HG03521 (cell line): ENCODE results near the gene ARHGAP42.
"Not testable (repeated sequence)": the region's sequence is repeated elsewhere in the genome, so short reads cannot be mapped to it uniquely, and the experiment has no call there.

Source experiments
- ATAC-seq: cut with Tn5 transposase; IDR thresholded peaks from one replicate; pipeline ENCODE4 v1.9.1; 2021; ENCODE audit warnings: mild to moderate bottlenecking, moderate library complexity; ENCODE audit not compliant: unreplicated experiment

ARHGAP42 gene

DNA sequence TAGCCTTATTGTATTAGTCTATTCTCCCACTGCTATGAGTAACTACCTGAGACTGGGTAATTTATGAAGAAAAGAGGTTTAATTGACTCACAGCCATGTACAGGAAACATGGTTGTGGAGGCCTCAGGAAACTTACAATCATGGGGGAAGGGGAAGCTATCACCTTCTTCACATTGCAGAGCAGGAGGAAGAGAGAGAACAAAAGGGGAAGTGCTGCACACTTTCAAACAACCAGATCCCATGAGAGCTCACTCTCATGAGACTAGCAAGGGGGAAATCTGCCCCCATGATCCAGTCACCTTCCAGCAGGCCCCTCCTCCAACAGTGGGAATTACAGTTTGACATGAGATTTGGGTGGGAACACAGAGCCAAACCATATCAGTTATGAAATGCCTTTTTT, 179.4 kb downstream of the ARHGAP42 start:
- ATAC-seq, result no peak

DNA sequence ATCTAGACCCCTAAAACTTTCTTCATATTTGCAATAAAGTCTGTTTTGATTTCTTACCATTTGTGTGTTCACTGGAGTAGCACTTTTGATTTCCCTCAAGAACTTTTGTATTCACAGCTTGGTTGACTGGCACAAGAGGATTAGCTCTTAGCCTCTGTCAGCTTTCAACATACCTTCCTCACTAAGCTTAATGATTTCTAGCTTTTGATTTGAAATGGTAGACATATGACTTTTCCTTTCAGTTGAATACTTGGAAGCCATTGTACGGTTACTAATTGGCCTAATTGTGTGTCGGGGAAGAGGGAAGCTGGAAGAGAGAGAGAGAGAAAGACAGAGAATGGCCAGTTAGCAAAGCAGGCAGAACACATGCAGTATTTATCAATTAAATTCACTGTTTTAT, 180.5 kb downstream of the ARHGAP42 start:
- no peak for ATAC-seq

DNA sequence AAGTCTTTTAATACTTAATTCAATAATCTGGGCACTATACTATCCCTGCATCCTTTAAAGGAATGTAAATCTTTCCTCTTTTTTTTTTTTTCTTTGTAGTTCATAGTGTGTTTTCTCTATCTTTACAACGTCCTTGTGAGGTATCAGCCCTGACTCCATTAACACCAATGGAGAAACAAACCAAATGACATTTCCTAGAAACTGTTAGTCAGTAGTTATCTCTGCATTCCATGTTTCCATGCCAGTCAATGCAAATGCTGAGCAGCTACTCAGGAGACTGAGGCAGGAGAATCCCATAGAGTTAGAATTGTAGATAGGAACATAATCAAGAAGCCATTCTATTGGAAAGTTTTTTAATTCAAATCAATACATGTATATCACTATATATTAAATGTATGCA, 182.2 kb downstream of the ARHGAP42 start:
- no peak for ATAC-seq

DNA sequence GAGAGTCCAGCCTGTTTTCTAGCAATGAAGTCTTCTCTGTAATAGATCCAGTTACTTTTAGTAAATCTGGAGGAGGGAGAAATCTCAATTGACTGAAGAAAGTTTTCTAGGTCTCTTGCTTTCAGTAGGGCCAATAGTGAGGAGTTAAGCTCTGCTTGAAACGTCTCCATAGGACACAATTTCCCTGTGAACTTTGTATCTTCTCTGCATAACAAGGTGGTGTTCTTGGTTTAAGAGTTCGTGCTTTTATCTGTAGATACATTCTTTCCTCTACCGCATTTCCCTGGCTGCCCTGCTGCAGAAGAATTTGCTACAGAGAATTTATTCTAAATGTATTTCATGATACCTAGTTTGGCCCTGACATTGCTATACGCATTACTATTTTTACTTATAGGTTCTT, 183.1 kb downstream of the ARHGAP42 start:
- no peak for ATAC-seq

GRCh38 chr11:100872951-100873740, 186.1 kb downstream of the ARHGAP42 start:
- ATAC-seq, result no peak

- ATAC-seq, result no peak
These were observed 187.1 kb downstream of the ARHGAP42 start for GRCh38 chr11:100874203-100874602.

DNA sequence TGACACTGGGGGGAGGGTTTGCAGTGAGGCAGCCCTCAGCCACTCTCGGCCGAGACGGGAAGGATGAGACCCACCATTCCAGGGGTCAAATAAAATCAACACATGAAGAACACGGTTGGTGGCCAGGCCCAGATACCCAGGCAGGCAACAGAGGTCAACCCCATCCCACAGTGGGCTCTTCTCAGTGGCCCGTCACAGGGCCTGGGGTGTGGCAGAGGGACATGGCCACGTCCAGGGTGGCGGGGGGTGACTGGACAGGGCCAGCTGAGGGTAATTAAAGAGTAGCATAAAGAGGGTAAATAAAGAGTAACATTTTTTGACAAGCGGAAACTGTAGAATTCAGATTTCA, 188.4 kb downstream of the ARHGAP42 start:
- ATAC-seq, result no peak

GRCh38 chr11:100876815-100877520, 189.9 kb downstream of the ARHGAP42 start:
- peak; percentile 79 for ATAC-seq

DNA sequence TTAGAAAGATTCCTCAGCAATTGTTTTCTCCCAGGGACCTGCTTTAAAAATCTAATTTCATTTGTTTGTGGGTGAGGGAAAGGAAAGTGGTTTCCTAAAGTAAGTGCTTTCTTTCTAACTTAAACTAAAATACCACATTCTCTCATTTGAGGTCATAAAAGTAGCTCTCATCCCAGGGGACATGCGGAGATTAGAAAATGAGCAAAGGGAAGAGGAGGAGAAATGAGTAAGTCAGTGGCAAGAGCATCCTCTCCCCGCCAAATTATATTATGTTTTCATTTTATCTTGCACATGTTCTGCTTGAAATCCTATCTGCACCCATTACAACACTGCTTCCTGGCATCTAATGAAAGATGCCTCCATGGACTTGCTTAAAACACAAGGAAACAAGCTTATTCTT, 191.4 kb downstream of the ARHGAP42 start:
- ATAC-seq, result no peak

DNA sequence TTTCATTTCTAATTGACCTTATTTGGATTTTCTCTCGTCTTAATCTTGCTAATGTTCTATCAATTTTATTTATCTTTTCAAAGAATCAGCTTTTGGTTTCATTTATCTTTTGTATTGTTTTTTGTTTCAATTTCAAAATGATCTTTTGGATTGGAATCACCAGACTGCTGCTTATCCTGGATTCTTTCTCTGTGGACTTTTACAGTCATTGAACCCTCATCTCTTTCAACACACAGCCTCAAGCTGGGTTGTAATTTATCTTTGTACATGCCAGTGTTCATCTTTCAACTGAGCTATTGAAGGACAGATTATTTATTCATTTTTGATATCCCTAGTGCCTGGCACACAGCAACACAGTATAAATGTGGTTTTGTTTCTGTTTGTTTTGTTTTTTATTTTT, 195.9 kb downstream of the ARHGAP42 start:
- ATAC-seq, result no peak

DNA sequence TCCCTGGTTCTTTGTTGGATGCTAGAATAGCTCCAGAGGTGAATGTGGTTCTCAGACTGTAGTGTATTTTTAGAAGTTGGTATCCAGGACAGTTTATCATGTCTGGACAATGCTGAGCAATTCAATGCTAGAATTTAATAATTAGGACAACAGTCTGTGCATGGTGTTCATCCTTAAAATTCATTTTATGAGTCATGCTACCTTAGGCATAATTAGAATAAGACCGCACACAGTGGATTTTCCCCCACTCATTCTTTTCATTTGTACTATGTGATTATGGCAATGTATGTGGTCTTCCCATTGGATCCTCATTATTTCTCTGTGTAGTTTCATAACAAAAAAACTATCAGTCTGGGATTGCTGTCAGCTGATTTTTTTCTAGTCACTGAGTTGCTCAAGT, 196.7 kb downstream of the ARHGAP42 start:
- no peak for ATAC-seq

DNA sequence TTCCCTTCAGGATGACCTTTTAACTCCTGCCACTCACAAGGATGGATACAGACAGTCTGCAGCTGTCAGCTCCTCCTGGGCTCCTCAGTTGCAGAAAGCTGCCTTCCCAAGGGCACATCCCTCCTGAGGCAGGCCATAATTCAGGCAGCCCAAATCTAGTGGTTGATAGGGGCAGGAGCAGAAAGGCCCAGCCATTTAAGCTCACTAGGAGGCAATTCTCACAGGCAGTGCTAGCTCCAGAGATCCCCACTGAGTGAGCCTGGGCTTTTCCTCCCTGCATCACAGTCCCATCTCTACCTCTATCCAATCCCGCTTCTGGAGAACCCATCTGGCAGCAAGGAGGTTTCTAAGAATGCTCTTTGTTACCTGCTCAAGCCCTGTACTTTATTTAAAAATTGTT, 200.6 kb downstream of the ARHGAP42 start:
- no peak for ATAC-seq

GRCh38 chr11:100888836-100889235, 201.7 kb downstream of the ARHGAP42 start:
- ATAC-seq, result no peak

DNA sequence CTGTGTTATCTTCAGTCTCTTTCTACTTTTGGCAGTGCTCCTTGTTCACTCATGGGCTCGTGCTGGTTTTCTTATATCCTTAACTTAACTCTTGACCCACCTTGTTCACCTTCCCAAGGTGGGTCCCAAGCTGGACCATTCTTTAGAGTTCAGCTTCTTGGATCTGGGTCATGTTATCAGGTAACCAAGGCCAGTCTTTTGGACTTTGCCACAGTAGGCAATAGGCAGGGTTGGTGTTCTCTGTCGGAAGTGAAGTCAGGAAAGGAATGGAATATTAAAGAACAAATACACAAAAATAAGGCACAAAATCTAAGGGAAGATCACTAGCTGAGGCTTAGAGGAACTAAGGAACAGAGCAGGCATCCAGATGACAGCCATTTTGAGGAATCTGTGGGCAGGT, 202.7 kb downstream of the ARHGAP42 start:
- no peak for ATAC-seq

DNA sequence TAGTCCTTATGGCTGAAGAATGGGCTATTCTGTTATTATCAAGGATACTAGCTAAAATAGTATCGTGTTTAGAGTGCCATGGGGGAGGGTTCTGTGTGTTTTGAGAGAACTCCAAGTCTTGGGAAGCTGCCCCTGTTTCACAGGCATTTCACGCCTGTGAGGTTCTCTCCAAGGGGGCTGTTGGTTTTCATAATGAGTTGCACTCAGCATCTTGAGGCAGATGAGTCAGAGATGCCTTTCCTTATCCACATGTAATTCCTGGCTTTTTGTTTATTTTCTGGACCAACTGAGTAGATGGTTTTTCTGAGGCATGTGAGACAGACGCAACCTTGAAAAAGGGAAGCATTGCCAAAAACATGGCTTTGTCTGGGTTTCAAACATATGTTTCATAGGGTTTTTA, 203.7 kb downstream of the ARHGAP42 start:
- ATAC-seq, result no peak

GRCh38 chr11:100892886-100893285, 205.8 kb downstream of the ARHGAP42 start:
- no peak for ATAC-seq

DNA sequence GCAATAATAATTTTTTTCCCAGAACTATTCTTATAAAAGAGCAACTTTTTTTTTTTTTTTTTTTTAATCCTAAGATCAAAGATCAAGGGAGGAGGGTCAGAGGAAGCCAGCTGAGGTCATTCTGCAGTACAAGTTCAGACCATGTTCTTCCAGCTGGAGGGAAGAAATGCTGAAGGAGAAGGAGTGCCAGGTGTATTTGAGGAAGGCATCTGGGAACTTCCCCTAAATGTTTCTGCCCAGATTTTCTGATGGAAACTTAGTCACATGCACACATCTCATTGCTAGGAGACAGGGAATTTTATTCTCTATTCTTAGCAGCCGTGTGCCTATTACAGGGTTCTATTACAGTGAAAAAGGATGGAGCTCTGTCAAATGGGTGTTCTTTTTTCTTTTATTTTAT, 208.4 kb downstream of the ARHGAP42 start:
- ATAC-seq, result no peak

GRCh38 chr11:100895976-100896375, 208.9 kb downstream of the ARHGAP42 start:
- not testable (repeated sequence) for ATAC-seq

- not testable (repeated sequence) for ATAC-seq
These were observed 214.4 kb downstream of the ARHGAP42 start for GRCh38 chr11:100901471-100901870.

DNA sequence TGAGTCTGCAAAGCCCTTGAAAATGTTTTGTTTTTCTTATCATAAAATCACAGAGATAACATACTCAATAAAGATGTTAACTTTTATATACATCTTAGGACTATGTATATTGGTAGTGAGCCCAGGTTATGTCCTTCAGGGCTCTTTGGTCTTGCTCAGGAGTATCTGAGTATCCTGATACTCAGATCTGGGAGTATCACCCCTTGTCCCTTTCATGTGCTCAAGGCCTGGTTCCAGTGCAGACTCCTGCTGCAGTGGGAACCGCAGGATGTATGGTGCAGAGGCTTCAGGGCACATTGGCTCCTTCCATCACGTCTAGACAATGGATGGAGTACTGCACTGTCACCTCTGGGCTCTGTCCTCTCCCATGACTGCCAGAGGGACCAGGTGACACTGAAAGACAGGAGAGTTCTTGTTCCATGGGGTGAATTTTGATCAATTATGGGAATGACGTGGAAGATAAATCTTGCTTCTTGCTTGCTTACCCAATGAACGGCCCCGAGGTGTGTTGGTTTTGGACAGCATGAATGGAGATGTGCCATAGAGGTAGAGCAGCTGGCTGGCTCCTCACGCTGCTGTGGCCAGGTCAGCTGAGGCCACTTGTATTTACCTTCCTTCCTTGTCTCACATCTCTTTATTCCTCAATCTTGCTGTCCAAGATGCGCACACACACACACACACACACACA, 215.5 kb downstream of the ARHGAP42 start:
- no peak for ATAC-seq

DNA sequence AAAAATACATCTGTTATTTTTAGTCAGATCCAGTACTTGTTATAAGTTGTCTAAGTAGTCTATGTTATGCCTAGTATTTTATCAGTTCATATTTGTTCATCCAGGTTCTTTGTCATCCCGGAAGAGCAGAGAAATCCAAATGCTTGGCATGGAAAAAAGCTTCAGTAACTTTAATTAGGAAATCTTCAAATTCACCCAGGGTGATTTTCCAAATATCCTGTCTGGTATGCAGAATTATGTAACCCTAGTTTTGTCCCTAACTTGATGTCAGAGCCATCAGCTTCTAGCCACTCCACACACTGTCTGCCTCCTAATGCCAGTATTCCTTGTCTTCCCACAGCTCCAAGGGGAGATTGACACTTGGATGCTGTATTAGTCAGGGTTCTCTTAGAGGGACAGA, 216.2 kb downstream of the ARHGAP42 start:
- ATAC-seq, result no peak

- ATAC-seq, result no peak
These were observed 218.6 kb downstream of the ARHGAP42 start for GRCh38 chr11:100905684-100906083.
